Mesendoderm (in vitro differentiated cells): ENCODE measurements around the gene SYP. TPM values are rescaled to one million over a fixed set of nuclear protein-coding genes. Genes with fewer than 3 reads are reported as not detected.
"Not testable (repeated sequence)": the region's sequence is repeated elsewhere in the genome, so short reads cannot be mapped to it uniquely, and the experiment has no call there.

Experiments used
- DNase-seq: peaks from one replicate; pipeline ENCODE4 v3.0.0; 2013
- H2AK5ac ChIP-seq: 2 replicates; pipeline ENCODE4 v1.6.1; 2013; ENCODE audit warnings: low read length, inconsistent platforms
- H2BK120ac ChIP-seq: 2 replicates; pipeline ENCODE4 v1.6.1; 2013; ENCODE audit warnings: low read depth, mild to moderate bottlenecking, low read length, moderate library complexity, mixed read lengths
- H2BK15ac ChIP-seq: replicated peaks from 2 replicates; pipeline ENCODE4 v1.6.1; 2013; ENCODE audit warnings: low read depth, mild to moderate bottlenecking, moderate library complexity
- H2BK5ac ChIP-seq: 2 replicates; pipeline ENCODE4 v1.6.1; 2013; ENCODE audit warnings: low read length, inconsistent platforms
- H3K18ac ChIP-seq: 2 replicates; pipeline ENCODE4 v1.6.1; 2013; ENCODE audit warnings: mild to moderate bottlenecking, low read length, mixed read lengths
- H3K23ac ChIP-seq: one replicate; pipeline ENCODE4 v1.6.1; 2013; ENCODE audit warnings: low read length
- H3K27ac ChIP-seq: 2 replicates; pipeline ENCODE4 v1.5.1; 2013; ENCODE audit warnings: low read depth, mild to moderate bottlenecking, inconsistent platforms, low read length, moderate library complexity
- H3K27me3 ChIP-seq: 2 replicates; pipeline ENCODE4 v1.6.1; 2013; ENCODE audit warnings: low read length, control low read depth, mild to moderate bottlenecking, inconsistent platforms; ENCODE audit not compliant: insufficient read depth, poor library complexity
- H3K36me3 ChIP-seq: 2 replicates; pipeline ENCODE4 v1.6.1; 2013; ENCODE audit warnings: low read length, inconsistent platforms; ENCODE audit not compliant: control insufficient read depth, insufficient read depth
- H3K4ac ChIP-seq: one replicate; pipeline ENCODE4 v1.6.1; 2013; ENCODE audit warnings: low read depth, mild to moderate bottlenecking, low read length, moderate library complexity
- H3K4me1 ChIP-seq: 2 replicates; pipeline ENCODE4 v1.6.1; 2013; ENCODE audit warnings: low read depth, low read length, inconsistent platforms; ENCODE audit not compliant: control insufficient read depth
- H3K4me2 ChIP-seq: 2 replicates; pipeline ENCODE4 v1.6.1; 2013; ENCODE audit warnings: low read length
- H3K4me3 ChIP-seq: 2 replicates; pipeline ENCODE4 v1.5.1; 2013; ENCODE audit warnings: mild to moderate bottlenecking, low read length
- H3K56ac ChIP-seq: one replicate; pipeline ENCODE4 v1.6.1; 2013; ENCODE audit warnings: low read length
- H3K79me1 ChIP-seq: 2 replicates; pipeline ENCODE4 v1.6.1; 2013; ENCODE audit warnings: low read length, inconsistent platforms
- H3K79me2 ChIP-seq: 2 replicates; pipeline ENCODE4 v1.6.1; 2013; ENCODE audit warnings: mild to moderate bottlenecking, low read length; ENCODE audit not compliant: control insufficient read depth, insufficient read depth
- H3K9ac ChIP-seq: 2 replicates; pipeline ENCODE4 v1.6.1; 2013; ENCODE audit warnings: low read length, inconsistent platforms
- H4K5ac ChIP-seq: one replicate; pipeline ENCODE4 v1.6.1; 2013; ENCODE audit warnings: low read length
- H4K8ac ChIP-seq: one replicate; pipeline ENCODE4 v1.6.1; 2013; ENCODE audit warnings: low read depth, mild to moderate bottlenecking, control low read depth, low read length, moderate library complexity
- WGBS: extraction: QIAGEN DNeasy Blood & Tissue Kit; methylation state at CpG from one replicate; pipeline ENCODE4 v1.1.7; 2013; ENCODE audit warnings: low lambda C conversion rate, missing lambda C conversion rate; ENCODE audit not compliant: insufficient coverage; ENCODE audit errors: extremely low coverage; 5-methylcytosine and 5-hydroxymethylcytosine counted together
- small RNA-seq: library from polyadenylated mRNA; stranded (forward); fragments of <200 nt; extraction: miRNeasy Mini kit (QIAGEN cat#:217004); gene quantifications from one replicate; pipeline ENCODE3, GENCODE V24; 2013; ENCODE audit not compliant: insufficient read depth

SYP gene

DNA sequence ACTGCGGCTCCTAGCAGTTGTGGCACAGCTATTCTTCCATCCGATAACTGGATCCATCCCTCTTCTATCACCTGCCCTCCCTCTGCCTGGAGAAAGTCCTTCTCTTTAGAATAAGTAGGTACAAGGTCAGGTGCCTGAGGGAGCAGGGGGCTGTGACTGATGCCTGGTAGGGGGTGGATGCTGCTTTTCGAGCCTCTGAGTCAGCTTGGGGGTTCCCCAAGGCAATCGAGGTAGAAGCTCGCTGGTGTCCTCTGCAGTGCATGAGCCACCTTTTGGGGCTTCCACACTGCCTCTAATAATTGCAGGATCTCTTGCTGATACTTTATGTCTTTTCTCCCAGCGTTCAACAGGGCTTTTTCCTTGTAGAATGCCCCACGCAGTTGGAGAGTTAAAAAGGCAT lies 56.8 kb downstream of the SYP start:
- not testable (repeated sequence) for H2BK15ac ChIP-seq, DNase-seq, H3K9ac ChIP-seq, H2BK120ac ChIP-seq, H3K4ac ChIP-seq, H3K23ac ChIP-seq, H4K5ac ChIP-seq, H3K27ac ChIP-seq, H3K79me2 ChIP-seq, H4K8ac ChIP-seq, H3K36me3 ChIP-seq, H3K18ac ChIP-seq, H2BK5ac ChIP-seq, H3K4me1 ChIP-seq, H3K79me1 ChIP-seq, H2AK5ac ChIP-seq, H3K27me3 ChIP-seq, H3K4me2 ChIP-seq, H3K4me3 ChIP-seq, H3K56ac ChIP-seq
- no CpG with 5 or more reads among the region's 7 CpGs for WGBS

DNA sequence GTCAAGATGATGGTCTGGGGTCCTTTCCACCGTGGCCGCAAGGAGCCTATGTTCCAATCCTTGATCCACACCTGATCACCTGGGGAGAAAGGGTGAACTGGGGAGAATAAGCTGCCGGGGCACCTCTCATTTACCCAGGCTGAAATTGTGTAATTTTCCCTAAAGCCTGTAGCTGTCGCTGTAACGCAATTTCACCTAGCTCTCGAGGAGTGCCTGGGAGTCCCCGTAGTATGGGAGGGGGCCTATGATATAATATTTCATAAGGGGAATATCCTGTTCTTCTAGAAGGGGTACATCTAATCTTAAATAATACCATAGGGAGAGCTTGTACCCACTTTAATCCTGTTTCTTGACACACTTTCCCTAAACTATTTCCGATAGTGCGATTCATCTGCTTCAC lies 57.7 kb downstream of the SYP start:
- not testable (repeated sequence) for H3K79me2 ChIP-seq, H3K9ac ChIP-seq, H2BK15ac ChIP-seq, H3K4ac ChIP-seq, H3K27ac ChIP-seq, H2BK5ac ChIP-seq, H2AK5ac ChIP-seq, H3K79me1 ChIP-seq, H2BK120ac ChIP-seq, H4K8ac ChIP-seq, H3K18ac ChIP-seq, H3K23ac ChIP-seq, H3K56ac ChIP-seq, H3K4me2 ChIP-seq, H3K4me1 ChIP-seq, H3K4me3 ChIP-seq, H3K36me3 ChIP-seq, H4K5ac ChIP-seq, H3K27me3 ChIP-seq
- peak; percentile 19 for DNase-seq
- no CpG with 5 or more reads among the region's 9 CpGs for WGBS

DNA sequence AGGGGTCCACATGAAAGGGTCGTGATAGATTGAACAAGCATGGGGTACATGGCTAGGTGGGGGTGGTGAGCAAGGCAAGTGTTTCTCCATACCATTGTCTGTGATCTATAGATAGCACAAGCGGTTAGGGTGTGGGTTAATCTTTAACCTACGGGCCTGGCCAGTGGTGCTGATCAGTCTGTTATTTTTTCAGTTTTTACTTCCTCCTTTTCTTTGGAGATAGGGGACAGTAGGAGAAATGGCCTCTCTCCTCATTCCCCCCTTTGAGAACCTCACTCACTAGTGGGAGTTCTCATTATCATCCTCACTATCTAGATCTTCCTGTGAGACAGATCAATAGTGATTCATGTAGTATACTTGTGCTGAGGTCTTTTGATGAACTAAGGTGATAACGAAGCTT lies 60.3 kb downstream of the SYP start:
- H3K27ac ChIP-seq = no peak overlapping the region
- no peaks in the 10 kb centered on the region for H3K4me1 ChIP-seq
- no peak overlapping the region for H3K4me2 ChIP-seq
- WGBS = no CpG with 5 or more reads among the region's 4 CpGs
- no peak overlapping the region for H2BK5ac ChIP-seq
- H2AK5ac ChIP-seq = no peak overlapping the region
- no peak overlapping the region for H3K9ac ChIP-seq
- H3K79me2 ChIP-seq = no peaks in the 10 kb centered on the region
- no peak overlapping the region for H3K23ac ChIP-seq
- no peak overlapping the region for H3K4me3 ChIP-seq
- H3K36me3 ChIP-seq = no peaks in the 10 kb centered on the region
- no peak overlapping the region for H2BK15ac ChIP-seq
- H2BK120ac ChIP-seq = no peak overlapping the region
- no peaks in the 10 kb centered on the region for H3K79me1 ChIP-seq
- H3K4ac ChIP-seq = no peak overlapping the region
- H4K8ac ChIP-seq = no peak overlapping the region
- H3K18ac ChIP-seq = no peak overlapping the region
- no peaks in the 10 kb centered on the region for H3K27me3 ChIP-seq
- no peak for DNase-seq
- no peak overlapping the region for H4K5ac ChIP-seq
- H3K56ac ChIP-seq = no peak overlapping the region

Small RNA genes within 50 kb of the gene (small RNA-seq; reads per million reads assigned to genes)
- gene RN7SL262P = not detected
